Raji (cell line): ENCODE measurements around the gene PLXNA1.

ENCODE experiments used
- POLR2A ChIP-seq: IDR thresholded peaks from 2 replicates; pipeline ENCODE4 v1.6.1; 2011; ENCODE audit warnings: low read depth, low read length, control low read depth; ENCODE audit not compliant: insufficient read depth

The PLXNA1 gene

GRCh38 chr3:127008236-127008635 lies 25.3 kb downstream of the PLXNA1 start:
- no peak for TF ChIP-seq POLR2A

DNA sequence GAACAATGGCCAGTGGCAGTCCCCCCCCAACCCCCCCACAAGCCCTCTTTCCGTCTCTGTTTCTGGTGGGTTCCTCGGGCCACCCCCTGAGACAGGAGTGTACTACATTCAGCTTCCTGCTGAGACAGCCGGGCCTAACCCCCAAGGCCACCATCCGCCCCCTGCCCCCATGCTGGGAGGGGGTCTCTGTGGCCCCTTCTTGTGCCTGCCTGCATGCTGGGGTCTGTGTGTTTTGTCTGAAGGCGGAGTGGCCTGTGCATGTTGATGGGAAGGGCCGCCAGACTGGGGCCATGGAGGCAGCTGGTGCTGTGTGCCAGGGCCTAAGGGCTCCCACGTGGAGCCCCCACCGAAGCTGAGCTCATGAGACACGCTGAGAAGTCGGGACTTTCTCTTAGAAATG lies 26.6 kb downstream of the PLXNA1 start:
- no peak for TF ChIP-seq POLR2A

DNA sequence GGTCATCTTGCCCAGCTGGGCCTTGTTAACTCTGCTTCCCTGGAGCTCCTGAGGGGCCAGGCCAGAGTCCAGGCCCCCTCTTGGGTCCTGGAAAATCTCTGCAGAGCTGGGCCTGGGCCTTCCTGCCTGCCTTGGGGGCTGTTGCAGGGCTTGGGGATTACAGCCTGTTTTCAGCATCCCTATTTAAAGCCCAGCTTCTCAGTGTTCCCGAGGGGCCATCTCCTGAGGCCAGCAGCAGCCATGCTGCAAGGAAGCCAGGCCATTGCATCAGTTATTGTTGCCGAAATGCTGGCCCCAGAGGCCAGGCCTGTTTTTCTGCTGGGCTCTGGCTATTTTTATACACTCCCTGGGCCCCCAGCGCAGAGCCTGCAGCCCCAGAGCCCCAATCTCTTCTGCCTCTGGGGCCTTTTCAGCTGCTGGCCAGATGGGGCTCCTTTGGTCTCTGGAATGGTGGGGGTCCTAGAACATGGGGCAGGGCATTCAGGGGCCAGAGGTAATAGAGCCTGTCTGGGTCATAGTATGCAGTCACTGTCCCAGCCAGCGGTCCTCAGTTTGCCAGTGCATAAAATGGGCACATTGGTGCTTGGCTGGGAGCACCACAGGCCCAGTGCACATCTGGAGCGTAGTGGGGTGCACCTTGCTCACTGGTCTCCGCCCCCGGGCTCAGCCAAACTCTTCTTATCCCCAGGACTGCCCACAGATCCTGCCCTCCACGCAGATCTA lies 28.5 kb downstream of the PLXNA1 start:
- TF ChIP-seq POLR2A: no peak

DNA sequence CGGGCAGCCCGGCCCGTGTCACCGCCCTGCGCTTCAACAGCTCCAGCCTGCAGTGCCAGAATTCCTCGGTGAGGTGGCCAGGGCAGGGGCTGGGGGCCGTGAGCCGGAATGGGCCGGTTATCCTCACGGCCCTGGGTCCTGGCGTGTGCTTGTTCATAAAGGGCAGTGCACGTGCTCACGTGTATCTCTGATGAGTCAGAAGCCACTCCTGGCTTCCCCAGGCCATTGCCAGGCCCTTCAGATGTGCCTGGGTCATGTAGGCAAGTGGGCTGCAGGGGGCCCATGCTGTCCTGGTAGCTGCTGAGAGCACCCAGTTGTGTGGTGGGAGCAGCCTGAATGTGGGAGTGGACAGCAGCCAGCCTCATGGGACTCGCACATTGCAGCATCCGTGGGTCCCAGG lies 29.2 kb downstream of the PLXNA1 start:
- TF ChIP-seq POLR2A: no peak

GRCh38 chr3:127013181-127013580 lies 30.3 kb downstream of the PLXNA1 start:
- no peak for TF ChIP-seq POLR2A

DNA sequence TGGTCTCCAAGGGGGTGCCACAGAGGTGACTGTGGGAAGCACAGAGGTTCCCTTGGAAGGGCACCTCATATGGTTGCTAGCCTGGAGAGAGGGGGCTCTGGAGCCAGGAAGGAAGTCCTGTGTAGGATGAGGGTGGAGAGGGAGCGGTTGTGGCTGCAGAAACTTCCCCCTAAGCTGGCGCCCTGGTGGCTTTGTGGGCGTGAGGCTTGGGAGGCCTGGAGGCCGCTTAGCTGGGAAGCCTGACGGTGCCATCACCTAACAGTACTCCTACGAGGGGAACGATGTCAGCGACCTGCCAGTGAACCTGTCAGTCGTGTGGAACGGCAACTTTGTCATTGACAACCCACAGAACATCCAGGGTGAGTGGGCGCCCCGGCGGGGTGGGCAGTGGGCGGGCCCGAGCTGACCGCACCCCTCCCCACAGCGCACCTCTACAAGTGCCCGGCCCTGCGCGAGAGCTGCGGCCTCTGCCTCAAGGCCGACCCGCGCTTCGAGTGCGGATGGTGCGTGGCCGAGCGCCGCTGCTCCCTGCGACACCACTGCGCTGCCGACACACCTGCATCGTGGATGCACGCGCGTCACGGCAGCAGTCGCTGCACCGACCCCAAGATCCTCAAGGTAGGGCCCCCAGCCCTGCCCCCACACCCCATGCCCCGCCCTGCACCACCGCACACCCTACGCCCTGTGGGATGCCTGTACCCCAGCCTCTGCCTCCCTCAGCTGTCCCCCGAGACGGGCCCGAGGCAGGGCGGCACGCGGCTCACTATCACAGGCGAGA lies 31.0 kb downstream of the PLXNA1 start:
- no peak for TF ChIP-seq POLR2A

DNA sequence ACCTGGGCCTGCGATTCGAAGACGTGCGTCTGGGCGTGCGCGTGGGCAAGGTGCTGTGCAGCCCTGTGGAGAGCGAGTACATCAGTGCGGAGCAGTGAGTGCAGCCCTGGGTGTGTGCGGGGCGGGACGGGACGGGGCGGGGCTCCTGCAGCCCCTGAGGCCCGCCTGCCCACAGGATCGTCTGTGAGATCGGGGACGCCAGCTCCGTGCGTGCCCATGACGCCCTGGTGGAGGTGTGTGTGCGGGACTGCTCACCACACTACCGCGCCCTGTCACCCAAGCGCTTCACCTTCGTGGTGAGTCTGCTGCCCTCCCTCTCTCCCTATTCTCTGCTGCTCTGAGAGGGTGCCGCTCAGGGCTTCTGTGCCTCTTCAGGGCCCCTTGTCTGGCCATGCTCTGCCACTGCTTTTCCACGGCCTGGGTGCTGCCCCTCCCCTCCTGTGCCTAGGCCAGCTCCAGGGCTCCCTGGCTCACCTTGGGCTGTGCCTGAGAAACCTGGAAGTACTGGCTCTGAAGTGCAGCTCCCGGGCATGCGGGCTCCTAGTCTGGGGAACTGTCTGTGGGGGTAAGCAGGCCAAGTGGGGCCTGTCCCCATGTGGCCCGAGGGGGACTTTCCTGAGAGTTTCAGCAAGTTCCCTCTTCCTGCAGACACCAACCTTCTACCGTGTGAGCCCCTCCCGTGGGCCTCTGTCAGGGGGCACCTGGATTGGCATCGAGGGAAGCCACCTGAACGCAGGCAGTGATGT lies 31.8 kb downstream of the PLXNA1 start:
- TF ChIP-seq POLR2A: no peak

GRCh38 chr3:127015282-127016042 lies 32.5 kb downstream of the PLXNA1 start:
- TF ChIP-seq POLR2A: no peak

DNA sequence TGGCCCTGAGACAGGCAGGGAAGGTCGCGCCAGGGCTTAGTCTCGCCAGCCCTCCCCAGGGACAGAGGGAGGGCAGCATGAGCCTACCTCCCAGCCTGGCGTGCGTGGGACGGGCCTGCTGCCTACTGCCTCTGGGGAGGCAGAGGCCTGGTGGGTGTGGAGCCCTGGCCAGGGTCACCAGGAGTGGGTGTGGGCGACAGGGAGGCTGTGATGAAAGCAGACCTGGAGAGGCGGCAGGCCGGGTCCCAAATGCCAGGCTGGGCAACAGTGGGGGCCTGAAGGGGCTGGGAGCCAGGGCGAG lies 33.1 kb downstream of the PLXNA1 start:
- no peak for TF ChIP-seq POLR2A

DNA sequence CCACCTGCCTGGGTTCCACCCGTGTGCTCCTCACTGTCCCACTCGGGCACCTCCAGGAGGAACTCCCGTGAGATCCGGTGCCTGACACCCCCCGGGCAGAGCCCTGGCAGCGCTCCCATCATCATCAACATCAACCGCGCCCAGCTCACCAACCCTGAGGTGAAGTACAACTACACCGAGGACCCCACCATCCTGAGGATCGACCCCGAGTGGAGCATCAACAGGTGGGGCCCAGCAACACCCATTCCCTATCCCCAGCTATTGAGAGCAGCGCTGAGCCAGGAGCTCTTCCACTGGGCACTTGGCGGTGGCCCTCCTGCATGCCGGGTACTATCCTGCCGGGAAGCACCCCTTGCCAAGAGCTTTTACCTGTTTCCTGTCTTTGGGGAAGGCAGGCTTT lies 33.5 kb downstream of the PLXNA1 start:
- no peak for TF ChIP-seq POLR2A

GRCh38 chr3:127017229-127017628 lies 34.3 kb downstream of the PLXNA1 start:
- TF ChIP-seq POLR2A: no peak

- no peak for TF ChIP-seq POLR2A
Measured at GRCh38 chr3:127017781-127018180, 34.9 kb downstream of the PLXNA1 start.

- TF ChIP-seq POLR2A: no peak
Measured at GRCh38 chr3:127018306-127018828, 35.5 kb downstream of the PLXNA1 start.

- no peak for TF ChIP-seq POLR2A
Measured at GRCh38 chr3:127019449-127019848, 36.5 kb downstream of the PLXNA1 start.

- TF ChIP-seq POLR2A: no peak
Measured at GRCh38 chr3:127020543-127020942, 37.6 kb downstream of the PLXNA1 start.
